ENCODE measurements around the gene SUN2. TPM values are rescaled to one million over a fixed set of nuclear protein-coding genes. Genes with fewer than 3 reads are reported as not detected.

Gene SUN2
- total and polyA plus RNA-seq, 2 of the 8 experiments (the other 6 are each of a cell fraction or from before 2014, with no cell fraction given), result 5.1 to 10.5 TPM

GRCh38 chr22:38793317-38793716 lies 37.5 kb upstream of the SUN2 start (continued):
- no peak for TF ChIP-seq KDM5A (IDR thresholded peaks at IDR 0.05; ENCODE audit: low read length)
